Activated T-cell treated with anti-CD3 and anti-CD28 coated beads, Interleukin-2, amount 50 U/mL, for 24 hours (primary cell): ENCODE measurements around the gene PIP5K1C.

Experiments
- DNase-seq: peaks from one replicate; pipeline ENCODE4 v3.0.0-alpha.2; 2020
- H3K27ac Mint-ChIP-seq: 2 replicates; pipeline ENCODE4 v1.8.0; 2020; ENCODE audit warnings: mild to moderate bottlenecking, mixed read lengths
- H3K27me3 Mint-ChIP-seq: 2 replicates; pipeline ENCODE4 v1.8.0; 2020; ENCODE audit warnings: mixed read lengths
- H3K36me3 Mint-ChIP-seq: 2 replicates; pipeline ENCODE4 v1.8.0; 2020; ENCODE audit warnings: low read depth, mixed read lengths
- H3K4me1 Mint-ChIP-seq: 2 replicates; pipeline ENCODE4 v1.8.0; 2020; ENCODE audit warnings: low read depth, mixed read lengths
- H3K4me3 Mint-ChIP-seq: 2 replicates; pipeline ENCODE4 v1.8.0; 2020; ENCODE audit warnings: mild to moderate bottlenecking, moderate library complexity, mixed read lengths
- H3K9me3 Mint-ChIP-seq: 2 replicates; pipeline ENCODE4 v1.8.0; 2020; ENCODE audit warnings: mixed read lengths

The PIP5K1C gene

GRCh38 chr19:3680939-3681338 lies 19.3 kb downstream of the PIP5K1C start:
- DNase-seq, result no peak
- Mint-ChIP-seq H3K27me3 (no peaks in the 10 kb centered on the region), H3K9me3 (no peaks in the 10 kb centered on the region), H3K4me3 (no peak overlapping the region), H3K36me3 (peaks cover 22% of the 10 kb centered on the region), H3K4me1 (peaks cover 10% of the 10 kb centered on the region), H3K27ac (no peak overlapping the region)

DNA sequence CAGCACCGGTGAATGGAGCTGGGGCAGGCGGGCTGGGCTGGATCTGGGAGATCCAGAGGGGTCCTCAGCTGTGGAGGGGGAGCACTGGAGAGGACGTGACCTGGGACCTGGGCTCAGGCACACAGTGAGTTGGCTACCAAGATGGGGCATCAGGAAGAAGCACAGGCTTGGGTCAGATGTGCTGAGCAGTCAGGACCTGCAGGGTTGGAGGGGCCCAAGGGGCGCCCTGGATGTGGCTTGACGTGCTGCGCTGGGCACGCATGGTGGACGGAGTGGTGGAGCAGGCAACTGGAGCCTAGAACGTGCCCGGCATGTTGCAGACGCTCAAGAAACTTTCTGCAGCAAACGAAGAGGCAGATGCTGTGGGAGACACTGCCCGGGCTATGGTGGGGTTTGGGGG lies 20.7 kb downstream of the PIP5K1C start:
- Mint-ChIP-seq H3K4me1 (peaks cover 10% of the 10 kb centered on the region), H3K36me3 (peaks cover 17% of the 10 kb centered on the region), H3K27ac (no peak overlapping the region), H3K9me3 (no peaks in the 10 kb centered on the region), H3K27me3 (no peaks in the 10 kb centered on the region), H3K4me3 (no peak overlapping the region)
- no peak for DNase-seq

DNA sequence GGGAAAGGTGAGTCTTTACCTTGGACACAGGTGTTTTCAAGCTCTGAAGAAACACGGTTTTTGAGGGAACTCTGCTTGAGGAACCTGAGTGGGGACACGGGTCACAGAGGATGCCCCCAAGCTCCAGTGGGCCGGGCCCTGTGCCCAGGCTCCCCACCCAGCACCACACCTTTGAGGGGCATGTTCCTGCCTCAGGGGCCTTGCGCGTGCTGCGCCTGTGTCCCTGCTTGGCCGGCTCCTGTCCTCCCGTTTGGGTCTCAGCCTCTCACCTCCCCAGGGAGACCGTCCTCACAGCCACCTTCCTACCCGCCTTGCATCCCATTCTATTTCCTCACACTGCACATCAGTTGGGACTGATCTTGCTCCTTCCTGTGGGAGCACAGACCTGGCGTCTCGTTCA lies 21.1 kb downstream of the PIP5K1C start:
- peaks cover 7% of the 10 kb centered on the region for H3K4me1 Mint-ChIP-seq

GRCh38 chr19:3678188-3678587 lies 22.1 kb downstream of the PIP5K1C start:
- Mint-ChIP-seq H3K27ac (no peak overlapping the region), H3K27me3 (no peaks in the 10 kb centered on the region), H3K4me3 (no peak overlapping the region), H3K36me3 (peaks cover 6% of the 10 kb centered on the region), H3K9me3 (no peaks in the 10 kb centered on the region), H3K4me1 (peaks cover 3% of the 10 kb centered on the region)
- DNase-seq, result no peak

More for the DNA sequence above, 21.1 kb downstream of the PIP5K1C start:
- no peaks in the 10 kb centered on the region for H3K9me3 Mint-ChIP-seq
- H3K27ac Mint-ChIP-seq, result no peak overlapping the region
- H3K4me3 Mint-ChIP-seq, result no peak overlapping the region
- no peak for DNase-seq
- H3K27me3 Mint-ChIP-seq, result no peaks in the 10 kb centered on the region
- peaks cover 13% of the 10 kb centered on the region for H3K36me3 Mint-ChIP-seq

GRCh38 chr19:3674784-3675543 lies 25.3 kb downstream of the PIP5K1C start:
- no peak overlapping the region for H3K4me3 Mint-ChIP-seq

DNA sequence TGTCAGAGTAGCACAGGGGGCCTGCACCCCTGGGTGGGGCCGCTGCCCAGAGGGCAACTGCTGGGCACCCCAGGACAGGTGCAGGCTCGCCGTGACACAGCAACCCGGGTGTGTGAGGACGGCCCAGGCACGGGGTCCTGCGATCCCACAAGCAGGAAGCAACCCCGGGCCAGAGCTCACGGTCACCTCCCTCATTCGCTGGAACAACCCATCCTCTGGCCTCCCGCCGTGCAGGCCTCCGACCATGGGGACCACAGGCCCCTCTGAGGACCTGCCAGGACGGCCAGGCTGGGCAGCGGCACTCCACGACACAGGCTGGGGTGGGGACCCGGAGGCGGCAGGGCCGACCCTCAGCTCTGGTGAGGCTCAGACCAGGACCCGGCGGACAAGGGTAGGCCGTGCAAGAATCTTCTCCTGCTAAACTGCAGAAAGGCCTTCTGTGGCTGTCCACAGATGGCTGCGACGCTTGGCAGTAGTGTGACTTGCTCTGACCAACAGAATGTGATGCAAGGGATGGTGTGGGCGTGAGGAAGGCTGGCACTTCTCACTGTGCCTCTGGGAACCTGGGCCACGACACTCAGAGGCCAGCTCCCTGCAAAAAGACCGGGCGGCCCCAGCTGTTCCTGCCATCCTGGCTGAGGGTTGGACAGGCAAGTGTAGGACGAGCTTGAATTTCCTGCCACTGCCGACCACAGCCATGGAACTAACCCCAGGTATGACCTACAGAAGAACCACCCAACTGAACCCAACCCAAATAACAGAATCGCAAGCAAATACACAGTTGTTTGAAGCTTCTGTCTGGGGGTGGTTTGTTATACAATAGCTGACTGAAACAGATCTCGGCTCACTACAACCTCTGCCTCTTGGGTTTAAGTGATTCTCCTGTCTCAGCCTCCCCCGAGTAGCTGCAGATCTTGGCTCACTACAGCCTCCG lies 26.5 kb downstream of the PIP5K1C start:
- H3K4me3 Mint-ChIP-seq, result no peak overlapping the region
- H3K4me1 Mint-ChIP-seq, result peaks cover 33% of the 10 kb centered on the region
- no peak overlapping the region for H3K27ac Mint-ChIP-seq
- H3K9me3 Mint-ChIP-seq, result no peaks in the 10 kb centered on the region
- DNase-seq, result no peak
- peaks cover 5% of the 10 kb centered on the region for H3K36me3 Mint-ChIP-seq
- H3K27me3 Mint-ChIP-seq, result no peaks in the 10 kb centered on the region

More at GRCh38 chr19:3674784-3675543, 25.3 kb downstream of the PIP5K1C start:
- H3K27ac Mint-ChIP-seq, result no peak overlapping the region
- H3K27me3 Mint-ChIP-seq, result no peaks in the 10 kb centered on the region
- peaks cover 27% of the 10 kb centered on the region for H3K4me1 Mint-ChIP-seq
- H3K36me3 Mint-ChIP-seq, result peaks cover 5% of the 10 kb centered on the region
- H3K9me3 Mint-ChIP-seq, result no peaks in the 10 kb centered on the region
- DNase-seq, result no peak

- H3K4me3 Mint-ChIP-seq, result no peak overlapping the region
- H3K36me3 Mint-ChIP-seq, result peaks cover 5% of the 10 kb centered on the region
- no peaks in the 10 kb centered on the region for H3K9me3 Mint-ChIP-seq
- peaks cover 35% of the 10 kb centered on the region for H3K4me1 Mint-ChIP-seq
- H3K27me3 Mint-ChIP-seq, result no peaks in the 10 kb centered on the region
- no peak for DNase-seq
- no peak overlapping the region for H3K27ac Mint-ChIP-seq
These were observed 27.3 kb downstream of the PIP5K1C start for GRCh38 chr19:3672993-3673392.

GRCh38 chr19:3672575-3672948 lies 27.7 kb downstream of the PIP5K1C start:
- Mint-ChIP-seq H3K27ac (peak overlapping the region; percentile 80), H3K4me3 (no peak overlapping the region), H3K4me1 (peaks cover 35% of the 10 kb centered on the region), H3K9me3 (no peaks in the 10 kb centered on the region), H3K27me3 (no peaks in the 10 kb centered on the region), H3K36me3 (peaks cover 5% of the 10 kb centered on the region)
- DNase-seq, result no peak

DNA sequence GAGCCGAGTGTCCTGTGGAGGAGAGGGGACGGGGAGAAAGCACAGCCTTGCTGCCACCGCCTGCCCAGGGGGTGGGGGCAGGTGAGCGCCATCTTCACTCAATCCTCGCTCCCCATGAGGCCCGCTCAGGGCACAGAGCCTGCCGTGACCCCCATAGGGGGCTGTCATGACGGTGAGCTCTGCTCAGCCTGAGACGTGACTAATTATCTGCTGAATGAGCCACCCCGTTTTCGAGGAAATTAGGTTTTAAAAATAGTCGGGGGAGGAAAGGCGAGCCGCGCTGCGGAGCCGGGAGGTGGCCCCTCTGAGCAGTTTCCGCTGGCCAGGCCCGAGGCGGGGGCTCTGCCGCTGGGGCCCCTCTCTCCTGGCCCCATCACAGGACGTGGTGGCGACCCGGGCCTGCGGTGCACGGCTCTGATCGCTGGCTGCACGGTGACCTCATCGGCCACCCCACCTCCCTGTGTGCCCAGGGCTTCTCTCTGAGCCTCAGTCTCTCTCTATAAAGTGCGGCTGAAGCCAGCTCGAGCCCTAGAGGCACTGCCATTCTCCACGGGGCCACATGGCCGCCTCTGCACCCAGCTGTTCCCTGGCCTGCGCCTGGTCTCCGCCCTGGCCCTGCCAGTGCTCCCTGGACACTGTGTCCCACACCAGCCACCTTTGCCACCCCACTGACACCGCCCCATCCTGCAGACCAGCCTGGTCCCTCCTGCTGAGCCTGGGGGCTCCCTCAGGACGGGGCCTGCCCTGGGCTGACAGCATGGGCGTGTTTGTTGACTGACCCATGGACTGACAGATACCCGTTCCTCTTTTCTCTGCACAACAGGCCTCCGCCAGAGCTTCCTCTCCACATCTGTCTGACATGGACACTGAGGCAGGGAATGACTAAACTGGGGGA lies 28.3 kb downstream of the PIP5K1C start:
- peaks cover 6% of the 10 kb centered on the region for H3K36me3 Mint-ChIP-seq
- peak overlapping the region; percentile 90 for H3K27ac Mint-ChIP-seq
- H3K4me1 Mint-ChIP-seq, result peaks cover 35% of the 10 kb centered on the region
- H3K4me3 Mint-ChIP-seq, result peak overlapping the region; percentile 68
- no peaks in the 10 kb centered on the region for H3K27me3 Mint-ChIP-seq
- DNase-seq, result peak; percentile 65
- no peaks in the 10 kb centered on the region for H3K9me3 Mint-ChIP-seq

- Mint-ChIP-seq H3K27me3 (no peaks in the 10 kb centered on the region), H3K27ac (peak overlapping the region; percentile 90), H3K36me3 (peaks cover 11% of the 10 kb centered on the region), H3K4me1 (peaks cover 38% of the 10 kb centered on the region), H3K4me3 (peak overlapping the region; percentile 68), H3K9me3 (no peaks in the 10 kb centered on the region)
- DNase-seq, result peak; percentile 71
These were observed 29.2 kb downstream of the PIP5K1C start for GRCh38 chr19:3670796-3671679.

DNA sequence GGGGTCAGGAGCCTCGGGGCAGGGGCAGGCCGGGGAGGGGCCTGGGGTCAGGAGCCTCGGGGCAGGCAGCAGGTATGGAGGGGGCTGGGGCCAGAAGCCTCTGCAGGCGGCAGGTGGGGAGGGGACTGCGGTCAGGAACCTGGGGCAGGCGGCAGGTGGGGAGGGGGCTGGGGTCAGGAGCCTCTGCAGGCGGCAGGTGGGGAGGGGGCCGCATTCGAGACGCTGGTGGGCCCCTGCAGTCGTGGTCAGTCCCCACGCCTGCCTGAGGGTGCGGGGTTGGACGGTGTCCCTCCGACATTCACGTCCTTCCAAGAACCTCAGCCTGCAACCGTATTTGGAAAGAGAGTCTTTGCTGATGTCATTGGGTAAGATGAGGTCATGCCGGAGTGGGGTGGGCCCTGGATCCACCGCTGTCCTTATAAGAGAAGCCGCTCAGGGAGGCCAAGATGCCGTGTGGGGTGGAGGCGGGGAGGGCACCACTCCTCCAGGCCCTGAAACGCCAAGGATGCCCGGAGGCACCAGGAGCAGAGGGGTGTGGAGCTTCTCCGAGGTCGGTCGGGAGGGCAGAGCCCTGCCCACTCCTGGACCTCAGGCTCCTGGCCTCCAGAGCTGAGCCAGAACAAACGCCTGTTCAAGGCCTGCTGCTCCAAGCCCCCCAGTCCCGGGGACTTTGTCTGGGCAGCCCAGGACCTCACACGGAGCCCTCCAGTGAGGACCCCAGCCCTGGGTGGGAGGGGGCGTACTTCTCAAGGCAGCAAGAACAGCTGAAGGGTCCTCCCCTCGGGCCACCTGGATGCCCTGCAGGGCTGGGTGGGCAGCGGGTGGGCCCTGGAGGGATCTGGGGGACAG lies 30.1 kb downstream of the PIP5K1C start:
- H3K4me3 Mint-ChIP-seq, result no peak overlapping the region
- H3K4me1 Mint-ChIP-seq, result peaks cover 39% of the 10 kb centered on the region
- peaks cover 11% of the 10 kb centered on the region for H3K36me3 Mint-ChIP-seq
- H3K27ac Mint-ChIP-seq, result peak overlapping the region; percentile 90
- no peak for DNase-seq
- no peaks in the 10 kb centered on the region for H3K27me3 Mint-ChIP-seq
- H3K9me3 Mint-ChIP-seq, result no peaks in the 10 kb centered on the region

GRCh38 chr19:3669082-3669946 lies 31.0 kb downstream of the PIP5K1C start:
- no peak overlapping the region for H3K4me3 Mint-ChIP-seq
- H3K36me3 Mint-ChIP-seq, result peaks cover 9% of the 10 kb centered on the region
- H3K4me1 Mint-ChIP-seq, result peaks cover 39% of the 10 kb centered on the region
- no peak overlapping the region for H3K27ac Mint-ChIP-seq
- no peak for DNase-seq
- no peaks in the 10 kb centered on the region for H3K9me3 Mint-ChIP-seq
- no peaks in the 10 kb centered on the region for H3K27me3 Mint-ChIP-seq
